ENCODE data around the gene HOXD10. TPM values are rescaled to one million over a fixed set of nuclear protein-coding genes. Genes with fewer than 3 reads are reported as not detected.

HOXD10 gene
- total RNA-seq, 1 donor from 2014 or later = 14.3 TPM

DNA sequence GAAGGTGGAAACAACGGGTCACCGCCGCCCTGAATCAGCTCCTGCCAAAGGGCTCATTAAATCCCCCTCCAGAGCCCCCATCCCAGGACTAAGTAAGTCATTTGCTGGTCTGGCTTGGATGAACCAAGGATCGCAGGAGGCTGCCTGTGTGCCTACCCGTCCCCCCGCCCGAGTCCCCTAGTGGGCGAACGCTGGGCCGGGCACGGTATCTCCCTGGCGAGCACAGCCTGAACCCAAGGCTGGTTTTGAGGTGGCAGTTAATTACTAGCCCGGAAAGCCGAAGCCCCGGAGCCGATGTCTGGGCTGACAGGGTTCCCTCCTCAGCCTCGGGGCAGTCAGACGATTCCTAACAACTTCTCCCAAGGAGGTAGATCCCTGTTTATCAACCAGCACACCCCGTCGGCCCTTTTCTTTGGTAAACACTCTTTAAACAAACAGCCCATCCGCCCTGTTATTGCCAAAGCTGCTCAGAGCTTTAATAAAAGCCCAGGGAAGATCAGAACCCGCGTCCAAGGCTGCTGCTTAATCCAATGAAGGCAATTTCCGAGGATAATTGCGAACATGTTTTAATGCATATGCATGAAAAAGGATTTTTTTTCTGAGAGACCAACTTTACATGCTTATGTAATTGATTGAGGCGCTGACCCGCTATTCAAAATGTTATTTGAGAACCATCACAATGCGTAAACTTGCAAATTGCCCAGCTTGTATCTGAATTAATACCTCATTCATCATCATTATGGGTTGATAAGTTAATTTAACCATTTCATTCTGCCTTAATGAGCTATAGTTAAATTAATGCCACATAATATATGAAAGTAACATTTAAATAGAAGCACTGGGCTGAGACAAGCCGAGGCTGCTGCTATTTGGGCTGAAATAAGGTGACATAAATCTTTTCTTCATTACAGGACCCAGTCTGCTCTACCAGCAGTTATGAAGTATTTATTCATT, 43.4 kb upstream of the HOXD10 start:
- no peak overlapping the region for H3K4me3 ChIP-seq (ENCODE audit: low read depth, low read length)
- DNase-seq (ENCODE audit: low read depth) = no peak
- TF ChIP-seq, protein P1, sequence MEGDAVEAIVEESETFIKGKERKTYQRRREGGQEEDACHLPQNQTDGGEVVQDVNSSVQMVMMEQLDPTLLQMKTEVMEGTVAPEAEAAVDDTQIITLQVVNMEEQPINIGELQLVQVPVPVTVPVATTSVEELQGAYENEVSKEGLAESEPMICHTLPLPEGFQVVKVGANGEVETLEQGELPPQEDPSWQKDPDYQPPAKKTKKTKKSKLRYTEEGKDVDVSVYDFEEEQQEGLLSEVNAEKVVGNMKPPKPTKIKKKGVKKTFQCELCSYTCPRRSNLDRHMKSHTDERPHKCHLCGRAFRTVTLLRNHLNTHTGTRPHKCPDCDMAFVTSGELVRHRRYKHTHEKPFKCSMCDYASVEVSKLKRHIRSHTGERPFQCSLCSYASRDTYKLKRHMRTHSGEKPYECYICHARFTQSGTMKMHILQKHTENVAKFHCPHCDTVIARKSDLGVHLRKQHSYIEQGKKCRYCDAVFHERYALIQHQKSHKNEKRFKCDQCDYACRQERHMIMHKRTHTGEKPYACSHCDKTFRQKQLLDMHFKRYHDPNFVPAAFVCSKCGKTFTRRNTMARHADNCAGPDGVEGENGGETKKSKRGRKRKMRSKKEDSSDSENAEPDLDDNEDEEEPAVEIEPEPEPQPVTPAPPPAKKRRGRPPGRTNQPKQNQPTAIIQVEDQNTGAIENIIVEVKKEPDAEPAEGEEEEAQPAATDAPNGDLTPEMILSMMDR (conservative IDR thresholded peaks at IDR 0.05; ENCODE audit: low read depth, low read length) = no peak

DNA sequence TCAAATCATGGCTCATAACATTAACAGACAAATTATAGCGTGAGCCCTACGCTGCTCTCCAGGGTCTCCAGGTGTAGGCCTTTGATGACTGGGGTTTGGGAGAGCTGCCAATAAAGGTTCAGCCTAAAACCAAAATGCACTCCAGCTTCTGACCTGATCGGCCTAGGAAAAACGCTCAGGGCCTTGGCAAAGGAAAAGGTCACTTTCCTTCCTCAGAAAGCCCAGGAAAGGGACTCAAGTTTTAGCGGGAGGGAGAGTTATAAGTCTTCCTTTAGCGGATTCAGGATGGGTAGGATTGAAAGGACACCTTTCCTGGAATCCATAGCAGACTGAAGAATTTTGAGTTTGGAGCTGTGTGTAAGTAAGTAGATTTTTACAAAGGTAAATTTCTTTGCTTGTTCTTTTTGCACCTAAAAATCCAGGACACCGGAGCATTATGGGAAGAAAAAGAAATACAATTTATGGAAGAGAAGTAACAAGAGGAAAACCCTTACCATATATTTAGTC, 41.6 kb upstream of the HOXD10 start:
- TF ChIP-seq, protein P1 (conservative IDR thresholded peaks at IDR 0.05; ENCODE audit: low read depth, low read length) = no peak
- DNase-seq (ENCODE audit: low read depth) = no peak
- no peak overlapping the region for H3K4me3 ChIP-seq (ENCODE audit: low read depth, low read length)

GRCh38 chr2:176075481-176075880, 41.1 kb upstream of the HOXD10 start:
- TF ChIP-seq, protein P1 (conservative IDR thresholded peaks at IDR 0.05; ENCODE audit: low read depth, low read length) = no peak
- DNase-seq (ENCODE audit: low read depth) = no peak
- H3K4me3 ChIP-seq (ENCODE audit: low read depth, low read length) = no peak overlapping the region

GRCh38 chr2:176076063-176076462, 40.5 kb upstream of the HOXD10 start:
- H3K4me3 ChIP-seq (ENCODE audit: low read depth, low read length) = no peak overlapping the region
- TF ChIP-seq, protein P1 (conservative IDR thresholded peaks at IDR 0.05; ENCODE audit: low read depth, low read length) = no peak
- DNase-seq (ENCODE audit: low read depth) = no peak

- H3K4me3 ChIP-seq (ENCODE audit: low read depth, low read length) = no peak overlapping the region
- TF ChIP-seq, protein P1 (conservative IDR thresholded peaks at IDR 0.05; ENCODE audit: low read depth, low read length) = no peak
These were observed 39.8 kb upstream of the HOXD10 start for GRCh38 chr2:176076796-176077195.

DNA sequence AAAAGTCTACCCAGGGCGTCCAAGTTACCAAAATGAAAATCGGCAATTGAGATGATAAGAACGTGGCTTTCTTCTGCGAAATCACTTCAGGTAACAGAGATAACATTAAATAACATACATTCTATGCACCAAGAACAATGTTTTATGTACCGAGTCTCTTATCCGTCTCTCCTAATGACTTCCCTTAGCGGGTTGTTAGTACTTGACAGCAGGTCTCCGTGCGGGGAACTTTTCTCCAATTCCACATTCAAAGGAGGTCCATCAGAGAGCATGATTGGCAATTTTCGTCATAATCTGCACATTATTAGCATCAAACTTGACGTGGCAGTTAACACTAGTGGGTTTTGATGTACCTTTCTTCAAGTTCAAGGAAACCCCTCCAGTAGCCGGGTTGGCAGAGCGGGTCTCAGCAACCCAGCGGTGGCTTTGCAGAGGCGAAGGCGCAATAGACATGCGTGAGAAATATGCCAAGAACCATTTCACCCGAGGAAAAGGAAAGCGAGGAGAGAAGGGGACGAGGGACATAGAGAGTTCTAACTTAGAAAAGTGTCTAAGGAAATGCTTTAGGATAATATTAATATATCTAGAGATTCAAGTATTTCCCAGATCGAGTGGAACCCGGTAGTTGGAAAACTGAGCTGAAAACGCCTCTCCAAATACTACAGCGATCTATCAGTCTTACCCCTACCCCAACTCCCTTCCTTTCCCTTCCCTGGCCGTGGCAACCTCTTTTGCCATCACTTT, 37.9 kb upstream of the HOXD10 start:
- no peak overlapping the region for H3K4me3 ChIP-seq (ENCODE audit: low read depth, low read length)
- no peak for DNase-seq (ENCODE audit: low read depth)
- TF ChIP-seq, protein P1 (conservative IDR thresholded peaks at IDR 0.05; ENCODE audit: low read depth, low read length) = no peak

More at GRCh38 chr2:176076796-176077195, 39.8 kb upstream of the HOXD10 start:
- DNase-seq (ENCODE audit: low read depth) = no peak

Data from epithelial cell of proximal tubule (primary cell).